ENCODE measurements around the gene IL15RA.

IL15RA gene, protein sequence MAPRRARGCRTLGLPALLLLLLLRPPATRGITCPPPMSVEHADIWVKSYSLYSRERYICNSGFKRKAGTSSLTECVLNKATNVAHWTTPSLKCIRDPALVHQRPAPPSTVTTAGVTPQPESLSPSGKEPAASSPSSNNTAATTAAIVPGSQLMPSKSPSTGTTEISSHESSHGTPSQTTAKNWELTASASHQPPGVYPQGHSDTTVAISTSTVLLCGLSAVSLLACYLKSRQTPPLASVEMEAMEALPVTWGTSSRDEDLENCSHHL

GRCh38 chr10:5977471-5978229 lies at the start of gene IL15RA:
IL15RA (minus strand) TSS chr10:5977543; CDS start chr10:5977492, 51 bp downstream.
- Histone ChIP-seq H3K36me3 (ENCODE audit: insufficient read depth, low read length) (no peaks in the 10 kb centered on the region), H3K9me3 (ENCODE audit: control insufficient read depth, insufficient read depth, low read length) (no peaks in the 10 kb centered on the region), H3K9ac (ENCODE audit: low read depth, low read length) (peak within 1 kb of the TSS; percentile 89), H3K4me1 (ENCODE audit: insufficient read depth, low read length) (no peaks in the 10 kb centered on the region)

DNA sequence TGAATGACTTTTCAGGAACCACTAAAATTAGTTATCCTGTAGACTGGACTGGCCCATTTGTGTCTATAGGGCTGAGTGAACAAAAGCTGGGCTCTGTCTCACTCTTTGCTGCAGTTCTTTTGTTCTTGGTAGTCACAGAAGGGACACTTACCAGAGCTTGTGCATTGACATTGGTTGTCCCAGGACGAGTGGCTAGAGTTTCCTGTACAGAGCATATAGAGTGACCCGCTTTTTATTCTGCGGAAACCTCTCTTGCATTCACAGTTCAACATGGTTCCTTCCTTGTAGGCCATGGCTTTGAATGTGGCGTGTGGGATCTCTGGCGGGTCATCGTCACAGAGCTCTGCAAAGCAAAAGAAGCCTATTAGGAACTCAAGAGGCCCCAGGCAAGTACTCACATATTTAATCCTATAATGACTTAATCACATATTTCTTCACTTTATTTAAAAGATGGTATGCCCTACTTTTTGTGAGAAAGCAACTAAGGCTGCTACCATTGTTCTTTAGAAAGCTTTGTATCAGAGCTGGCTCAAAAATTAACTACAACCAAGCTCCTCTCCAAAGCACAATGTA lies 48.4 kb upstream of the IL15RA start:
- H3K36me3 ChIP-seq (ENCODE audit: insufficient read depth, low read length): no peaks in the 10 kb centered on the region
- H3K4me1 ChIP-seq (ENCODE audit: insufficient read depth, low read length): no peaks in the 10 kb centered on the region
- no peak overlapping the region for H3K9ac ChIP-seq (ENCODE audit: low read depth, low read length)
- H3K9me3 ChIP-seq (ENCODE audit: control insufficient read depth, insufficient read depth, low read length): no peaks in the 10 kb centered on the region

DNA sequence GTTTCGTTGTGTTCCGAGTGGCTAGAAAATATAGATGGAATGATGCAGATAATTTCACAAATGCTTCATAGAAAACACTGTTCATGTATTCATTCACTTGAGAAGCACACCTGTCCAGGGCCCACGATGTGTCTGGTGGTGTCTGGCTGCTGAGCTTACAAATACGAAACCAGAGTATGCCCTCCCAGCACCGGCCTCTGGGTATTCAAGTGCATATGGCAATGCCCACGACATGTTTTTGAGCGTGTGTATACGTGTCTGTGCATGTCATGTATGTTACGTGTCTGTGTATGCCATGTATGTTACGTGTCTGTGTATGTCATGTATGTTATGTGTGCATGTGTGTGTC lies 47.0 kb upstream of the IL15RA start:
- Histone ChIP-seq H3K36me3 (ENCODE audit: insufficient read depth, low read length) (no peaks in the 10 kb centered on the region), H3K4me1 (ENCODE audit: insufficient read depth, low read length) (no peaks in the 10 kb centered on the region), H3K9me3 (ENCODE audit: control insufficient read depth, insufficient read depth, low read length) (no peaks in the 10 kb centered on the region), H3K9ac (ENCODE audit: low read depth, low read length) (no peak overlapping the region)

DNA sequence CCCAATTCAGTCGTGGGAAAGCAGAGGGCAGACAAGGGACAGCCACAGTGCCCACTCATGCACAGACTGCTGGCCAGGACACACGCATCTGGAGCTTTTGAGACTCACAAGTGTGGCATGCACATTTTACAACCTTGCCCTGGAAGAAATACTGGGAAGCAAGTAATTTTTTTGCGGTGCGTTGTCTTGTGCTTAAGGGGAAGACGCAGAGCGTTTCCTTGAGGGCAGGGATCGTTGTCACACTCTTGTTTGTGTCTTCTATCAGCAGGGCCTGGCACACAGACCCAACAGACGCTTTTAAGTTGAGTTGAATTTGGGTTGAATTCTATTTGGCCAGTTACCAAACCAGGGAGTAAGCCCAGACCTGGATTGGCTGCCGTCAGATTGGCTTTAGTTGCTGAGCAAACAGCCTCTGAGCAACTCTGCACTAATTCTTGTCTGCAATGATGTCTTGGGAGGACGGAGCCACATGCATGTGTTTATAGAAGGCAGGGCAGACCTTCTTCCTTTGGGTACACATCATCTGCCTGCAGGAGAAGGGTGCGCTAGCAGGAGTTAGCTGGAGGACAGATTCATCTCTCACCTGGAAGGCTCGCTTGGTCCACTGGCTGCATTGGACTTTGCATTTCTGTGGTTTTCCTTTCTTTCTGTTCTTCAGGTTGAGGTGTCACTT lies 46.5 kb upstream of the IL15RA start:
- Histone ChIP-seq H3K9me3 (ENCODE audit: control insufficient read depth, insufficient read depth, low read length) (no peaks in the 10 kb centered on the region), H3K9ac (ENCODE audit: low read depth, low read length) (no peak overlapping the region)

GRCh38 chr10:6022660-6023059 lies 45.3 kb upstream of the IL15RA start:
- no peaks in the 10 kb centered on the region for H3K36me3 ChIP-seq (ENCODE audit: insufficient read depth, low read length)
- H3K4me1 ChIP-seq (ENCODE audit: insufficient read depth, low read length): no peaks in the 10 kb centered on the region
- H3K9me3 ChIP-seq (ENCODE audit: control insufficient read depth, insufficient read depth, low read length): no peaks in the 10 kb centered on the region
- no peak overlapping the region for H3K9ac ChIP-seq (ENCODE audit: low read depth, low read length)

More for the DNA sequence above, 46.5 kb upstream of the IL15RA start:
- Histone ChIP-seq H3K36me3 (ENCODE audit: insufficient read depth, low read length) (no peaks in the 10 kb centered on the region), H3K4me1 (ENCODE audit: insufficient read depth, low read length) (no peaks in the 10 kb centered on the region)

DNA sequence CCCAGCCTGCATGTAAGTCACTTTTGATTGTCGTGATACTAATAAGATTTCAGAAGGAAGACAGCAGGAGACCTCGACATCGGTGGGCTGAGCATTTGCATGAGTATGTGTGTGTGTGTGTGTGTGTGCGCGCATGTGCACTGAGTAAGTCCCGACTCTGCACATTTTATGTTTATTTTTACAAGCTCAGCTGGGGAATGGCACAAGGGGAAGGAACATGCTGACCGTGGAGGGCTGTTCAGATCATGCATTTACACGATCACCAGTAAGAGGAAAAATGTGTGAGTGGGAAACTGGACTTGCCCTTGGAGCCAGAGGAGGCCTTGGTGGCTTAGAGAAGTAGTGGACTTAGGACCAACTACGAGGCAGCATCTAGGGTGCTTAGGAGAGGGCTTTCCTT lies 43.5 kb upstream of the IL15RA start:
- H3K4me1 ChIP-seq (ENCODE audit: insufficient read depth, low read length): no peaks in the 10 kb centered on the region
- H3K36me3 ChIP-seq (ENCODE audit: insufficient read depth, low read length): no peaks in the 10 kb centered on the region
- no peak overlapping the region for H3K9ac ChIP-seq (ENCODE audit: low read depth, low read length)
- H3K9me3 ChIP-seq (ENCODE audit: control insufficient read depth, insufficient read depth, low read length): no peaks in the 10 kb centered on the region

GRCh38 chr10:6019796-6020195 lies 42.5 kb upstream of the IL15RA start:
- Histone ChIP-seq H3K36me3 (ENCODE audit: insufficient read depth, low read length) (no peaks in the 10 kb centered on the region), H3K4me1 (ENCODE audit: insufficient read depth, low read length) (no peaks in the 10 kb centered on the region), H3K9ac (ENCODE audit: low read depth, low read length) (no peak overlapping the region), H3K9me3 (ENCODE audit: control insufficient read depth, insufficient read depth, low read length) (no peaks in the 10 kb centered on the region)

DNA sequence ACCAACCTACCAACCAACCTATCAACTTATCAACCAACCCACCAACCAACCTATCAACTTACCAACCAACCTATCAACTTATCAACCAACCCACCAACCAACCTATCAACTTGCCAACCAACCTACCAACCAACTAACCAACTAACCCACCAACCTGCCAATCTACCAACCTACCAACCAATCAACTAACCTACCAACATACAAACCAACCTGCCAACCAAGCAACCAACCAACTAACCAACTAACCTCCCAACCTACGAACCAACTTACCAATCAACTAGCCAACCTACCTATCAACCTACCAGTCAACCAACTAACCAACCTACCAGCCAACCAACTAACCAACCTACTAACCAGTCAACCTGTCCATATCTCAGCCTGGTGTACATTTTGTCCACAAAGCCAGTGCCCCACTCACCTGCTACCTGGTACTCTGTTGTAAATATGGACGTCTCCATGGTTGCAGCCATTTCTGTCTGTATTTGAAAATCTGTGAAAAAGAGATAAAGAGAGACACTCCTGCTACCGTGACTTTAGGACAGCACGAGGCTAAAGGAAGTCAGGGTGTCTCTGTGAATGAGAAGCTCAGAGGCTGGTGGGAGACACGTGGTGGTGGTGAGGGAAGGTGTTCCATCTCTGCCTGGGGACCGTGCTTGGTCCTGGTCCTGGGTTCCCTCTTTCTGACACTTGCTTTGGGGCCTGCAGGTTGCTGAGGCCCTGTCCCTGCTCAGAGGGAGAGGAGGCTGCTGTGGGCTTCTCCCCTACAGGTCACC lies 41.9 kb upstream of the IL15RA start:
- H3K4me1 ChIP-seq (ENCODE audit: insufficient read depth, low read length): no peaks in the 10 kb centered on the region
- no peak overlapping the region for H3K9ac ChIP-seq (ENCODE audit: low read depth, low read length)
- no peaks in the 10 kb centered on the region for H3K36me3 ChIP-seq (ENCODE audit: insufficient read depth, low read length)
- no peaks in the 10 kb centered on the region for H3K9me3 ChIP-seq (ENCODE audit: control insufficient read depth, insufficient read depth, low read length)

GRCh38 chr10:6018422-6018821 lies 41.1 kb upstream of the IL15RA start:
- Histone ChIP-seq H3K9ac (ENCODE audit: low read depth, low read length) (no peak overlapping the region), H3K36me3 (ENCODE audit: insufficient read depth, low read length) (no peaks in the 10 kb centered on the region), H3K9me3 (ENCODE audit: control insufficient read depth, insufficient read depth, low read length) (no peaks in the 10 kb centered on the region), H3K4me1 (ENCODE audit: insufficient read depth, low read length) (no peaks in the 10 kb centered on the region)

DNA sequence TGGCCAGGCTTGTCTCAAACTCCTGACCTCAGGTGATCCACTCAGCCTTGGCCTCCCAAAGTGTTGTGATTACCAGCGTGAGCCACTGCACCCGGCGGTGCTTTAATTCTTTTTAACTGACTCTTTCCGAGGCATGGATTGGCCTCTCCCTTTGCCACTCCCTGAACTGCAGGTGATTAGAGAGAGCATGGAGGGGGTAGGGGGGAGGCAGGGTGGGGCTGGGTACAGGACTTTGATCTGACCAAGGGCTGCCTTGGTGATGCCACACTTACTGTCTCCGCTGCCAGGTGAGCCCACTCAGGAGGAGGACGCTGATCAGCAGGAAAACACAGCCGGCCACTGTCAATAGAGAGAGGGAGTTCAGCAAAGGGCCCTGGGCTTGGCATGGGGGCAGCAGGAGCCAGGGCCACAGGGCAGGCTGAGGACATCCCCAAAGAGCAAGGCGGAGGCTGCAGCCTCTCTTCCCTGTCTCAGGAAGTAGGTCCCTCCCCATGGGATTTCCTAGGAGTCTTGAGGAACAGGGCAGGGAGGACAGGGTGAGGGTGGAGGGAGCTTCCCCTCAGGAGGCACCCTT lies 40.5 kb upstream of the IL15RA start:
- no peaks in the 10 kb centered on the region for H3K4me1 ChIP-seq (ENCODE audit: insufficient read depth, low read length)
- H3K9ac ChIP-seq (ENCODE audit: low read depth, low read length): no peak overlapping the region
- no peaks in the 10 kb centered on the region for H3K36me3 ChIP-seq (ENCODE audit: insufficient read depth, low read length)
- H3K9me3 ChIP-seq (ENCODE audit: control insufficient read depth, insufficient read depth, low read length): no peaks in the 10 kb centered on the region

DNA sequence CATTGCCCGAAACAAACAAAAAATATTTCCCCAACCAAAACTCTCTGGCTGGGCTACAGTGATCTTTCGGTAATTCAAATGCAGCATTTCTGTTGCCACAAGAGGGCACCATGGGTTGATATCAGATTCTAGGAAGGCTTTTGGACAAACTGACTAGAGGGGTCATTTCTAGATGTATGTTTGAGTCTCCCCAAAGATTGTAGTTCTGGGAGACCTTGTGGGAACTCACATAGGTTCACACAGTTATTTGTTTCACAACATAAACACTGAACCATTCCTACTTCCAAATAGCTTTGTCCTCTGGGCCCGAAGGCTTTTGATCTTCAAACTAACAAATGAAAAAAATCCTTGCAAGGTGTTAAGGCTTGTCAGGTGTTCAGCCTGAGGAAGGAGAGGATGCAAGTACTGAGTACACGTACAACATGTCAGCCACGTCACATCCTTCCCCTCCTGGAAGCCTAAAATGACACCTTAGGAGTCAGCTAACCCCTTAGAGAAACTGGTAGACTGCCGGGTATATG lies 37.0 kb upstream of the IL15RA start:
- Histone ChIP-seq H3K9ac (ENCODE audit: low read depth, low read length) (no peak overlapping the region), H3K9me3 (ENCODE audit: control insufficient read depth, insufficient read depth, low read length) (no peaks in the 10 kb centered on the region), H3K36me3 (ENCODE audit: insufficient read depth, low read length) (no peaks in the 10 kb centered on the region), H3K4me1 (ENCODE audit: insufficient read depth, low read length) (no peaks in the 10 kb centered on the region)

GRCh38 chr10:6013413-6014192 lies 36.3 kb upstream of the IL15RA start:
- Histone ChIP-seq H3K9ac (ENCODE audit: low read depth, low read length) (no peak overlapping the region), H3K4me1 (ENCODE audit: insufficient read depth, low read length) (no peaks in the 10 kb centered on the region), H3K36me3 (ENCODE audit: insufficient read depth, low read length) (no peaks in the 10 kb centered on the region), H3K9me3 (ENCODE audit: control insufficient read depth, insufficient read depth, low read length) (no peaks in the 10 kb centered on the region)

Measured in ES-I3 (cell line).